GM21723 (cell line): ENCODE data around the gene CPSF3.

ENCODE experiments used
- ATAC-seq: cut with Tn5 transposase; IDR thresholded peaks from one replicate; pipeline ENCODE4 v1.9.1; 2021; ENCODE audit warnings: mild to moderate bottlenecking, moderate library complexity; ENCODE audit not compliant: unreplicated experiment

CPSF3 gene

DNA sequence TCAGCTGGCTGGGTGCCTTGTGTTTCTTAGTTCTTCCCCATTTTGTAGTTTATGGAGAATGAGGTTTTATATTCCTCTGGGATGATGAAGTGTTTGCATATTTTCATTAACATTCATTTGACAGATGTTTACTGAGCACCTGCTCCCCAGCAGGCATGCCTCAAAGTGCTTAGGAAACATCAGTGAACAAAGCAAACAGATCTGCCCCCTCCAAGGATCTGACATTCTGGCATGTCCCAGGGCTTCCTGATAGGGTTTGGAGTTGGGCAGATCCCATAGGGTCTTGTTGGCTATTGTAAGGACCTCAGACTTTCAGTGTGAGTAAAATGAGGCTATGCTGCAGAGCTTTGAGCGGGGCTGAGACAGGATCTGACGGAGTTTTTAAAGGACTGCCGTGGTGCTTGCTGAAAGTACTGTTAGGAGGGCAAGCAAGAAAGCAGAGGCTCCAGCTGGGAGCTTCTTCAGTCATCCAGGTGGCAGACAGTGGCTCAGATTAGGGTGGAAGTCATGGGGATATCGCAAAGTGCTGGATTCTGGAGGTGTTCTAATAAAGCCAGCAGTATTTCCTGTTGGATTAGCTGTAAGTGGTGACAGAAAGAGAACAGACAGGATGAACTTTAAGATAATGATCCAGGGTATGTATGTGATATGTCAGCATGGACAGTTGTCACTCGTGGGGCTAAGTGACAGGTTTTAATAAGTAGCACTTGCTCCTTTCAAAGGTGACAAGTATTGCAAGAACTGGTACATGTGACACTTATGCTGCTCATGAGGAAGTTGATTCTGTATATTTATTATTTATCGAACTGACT is 39.6 kb downstream of the CPSF3 start:
- ATAC-seq: peak; percentile 9

DNA sequence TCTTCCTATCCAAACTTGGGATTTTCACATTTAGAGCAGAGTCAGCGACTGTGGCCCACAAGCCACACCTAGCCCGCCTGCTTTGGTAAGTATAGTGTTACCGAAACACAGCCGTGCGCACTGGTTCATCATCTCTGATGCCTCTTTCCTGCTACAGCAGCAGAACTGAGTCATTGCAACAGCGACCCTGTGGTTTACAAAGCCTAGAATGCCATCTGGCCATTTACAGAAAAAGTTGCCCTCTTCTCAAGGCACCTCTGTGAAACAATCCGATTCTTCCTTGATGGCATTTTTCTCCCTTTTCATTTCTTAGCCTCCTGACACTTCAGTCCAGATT is 40.2 kb downstream of the CPSF3 start:
- ATAC-seq: peak; percentile 92

DNA sequence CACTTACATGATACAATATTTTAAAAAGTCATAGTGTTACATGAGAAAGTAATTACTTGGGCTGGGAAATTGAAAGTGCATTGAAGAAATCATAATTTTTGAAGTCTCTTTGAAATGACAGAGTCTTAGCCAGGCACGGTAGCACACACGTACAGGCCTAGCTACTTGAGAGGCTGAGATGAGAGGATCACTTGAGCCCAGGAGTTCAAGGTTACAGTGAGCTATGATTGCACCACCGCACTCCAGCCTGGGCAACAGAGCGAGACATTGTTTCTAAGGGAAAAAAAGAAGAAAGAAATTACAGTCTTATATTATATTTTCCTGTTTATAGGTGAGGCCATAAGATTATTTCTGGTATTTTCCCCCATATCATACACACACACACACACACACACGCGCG is 41.7 kb downstream of the CPSF3 start:
- no peak for ATAC-seq

DNA sequence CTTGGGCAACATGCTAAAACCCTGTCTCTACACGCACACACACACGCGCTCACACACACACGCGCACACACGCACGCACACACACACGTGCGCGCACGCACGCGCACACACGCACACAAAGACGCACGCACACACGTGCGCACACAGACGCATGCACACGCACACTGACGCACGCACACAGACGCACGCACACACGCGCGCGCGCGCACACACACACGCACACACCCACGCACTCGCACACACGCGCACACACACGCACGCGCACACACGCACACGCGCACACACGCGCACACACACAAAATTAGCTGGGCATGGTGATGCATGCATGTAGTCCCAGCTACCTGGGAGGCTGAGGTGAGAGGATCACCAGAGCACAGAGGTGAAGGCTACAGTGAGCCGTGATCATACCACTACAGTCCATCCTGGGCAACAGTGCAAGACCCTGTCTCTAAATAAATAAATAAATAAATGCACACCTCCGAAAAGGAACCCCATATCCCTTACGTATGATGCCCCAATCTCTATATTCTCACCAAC is 42.8 kb downstream of the CPSF3 start:
- no peak for ATAC-seq

DNA sequence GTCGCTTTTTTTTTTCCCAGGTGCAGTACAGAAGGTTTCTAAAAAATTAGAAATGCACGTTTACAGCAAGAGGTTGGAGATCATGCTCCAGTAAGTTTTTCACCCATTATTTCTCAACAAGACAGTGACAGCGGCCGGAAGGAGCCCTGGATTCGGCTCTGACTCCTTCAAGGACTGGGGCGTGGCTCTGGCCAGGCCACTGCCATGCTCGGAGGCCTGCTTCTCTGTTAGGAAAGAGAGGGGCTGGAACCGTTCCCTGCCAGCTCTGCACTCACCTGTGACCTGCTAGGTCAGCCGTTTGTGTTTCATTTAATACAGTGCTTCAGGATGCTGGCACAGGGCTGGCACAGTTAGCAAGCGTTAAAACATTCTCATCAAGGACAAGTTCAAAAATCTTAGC is 44.2 kb downstream of the CPSF3 start:
- ATAC-seq: no peak

DNA sequence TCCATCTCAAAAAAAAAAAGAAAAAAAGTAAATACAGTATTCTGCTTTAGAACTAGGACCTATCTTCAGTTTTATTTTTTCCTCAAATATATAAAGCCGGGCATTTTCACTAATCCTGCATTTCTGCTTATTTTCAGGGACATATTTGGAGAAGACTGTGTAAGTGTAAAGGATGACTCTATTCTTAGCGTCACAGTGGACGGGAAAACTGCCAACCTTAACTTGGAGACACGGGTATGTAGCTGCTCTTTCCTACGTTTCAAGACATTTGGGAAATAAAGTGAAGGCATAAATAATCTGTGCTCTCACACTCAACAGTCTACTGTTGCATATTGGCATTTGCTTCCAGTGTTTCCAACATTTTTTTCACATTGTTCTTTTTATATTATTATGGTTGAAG is 47.8 kb downstream of the CPSF3 start:
- ATAC-seq: no peak

DNA sequence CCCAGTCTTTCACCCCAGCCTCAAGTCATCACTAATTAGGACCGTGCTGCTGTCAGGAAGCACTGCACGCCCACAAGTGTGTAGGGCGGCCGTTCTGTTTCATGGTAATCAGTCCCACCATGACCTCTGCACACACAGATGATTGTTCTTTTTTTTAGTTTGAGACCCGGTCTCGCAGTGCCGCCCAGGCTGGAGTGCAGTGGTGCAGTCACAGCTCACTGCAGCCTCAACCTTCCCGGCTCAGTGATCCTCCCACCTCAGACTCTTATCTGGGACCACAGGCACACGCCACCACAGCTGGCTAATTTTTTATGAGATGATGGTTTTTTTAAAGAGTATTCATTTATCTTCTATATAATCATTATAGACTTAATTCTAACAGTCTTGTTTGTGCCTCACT is 49.1 kb downstream of the CPSF3 start:
- no peak for ATAC-seq

DNA sequence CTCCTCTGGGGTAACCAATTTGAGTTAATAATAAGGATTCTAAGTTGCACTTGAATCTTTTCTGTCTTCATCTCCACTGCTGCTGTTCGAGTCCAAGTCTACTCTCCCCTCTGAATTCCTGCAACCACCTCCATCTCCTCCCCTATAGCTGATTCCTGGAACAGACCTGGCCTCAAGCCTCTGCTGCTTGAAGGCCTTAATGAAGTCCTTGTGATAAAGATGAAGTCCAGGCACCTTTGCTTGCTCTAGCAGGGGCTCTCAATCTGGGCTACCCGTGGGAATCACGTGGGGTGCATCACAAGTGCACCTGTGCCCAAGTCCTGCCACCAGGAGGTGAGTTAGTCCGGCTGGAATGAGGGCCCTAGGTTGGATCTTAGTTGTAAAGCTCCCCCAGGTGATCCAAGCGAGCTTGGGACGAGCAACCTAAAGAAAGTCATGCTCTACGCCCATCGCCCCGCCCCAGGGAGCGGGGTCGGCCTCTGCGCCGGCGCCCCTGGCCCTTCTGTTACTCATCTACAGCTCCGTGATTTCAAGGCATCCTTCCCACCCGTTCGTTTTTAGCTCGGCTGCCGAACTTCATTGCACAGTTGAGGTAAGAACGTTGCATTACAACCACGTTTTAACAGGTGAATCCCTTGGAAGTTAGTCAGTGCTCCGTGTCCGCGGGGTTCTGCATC is 50.0 kb downstream of the CPSF3 start:
- no peak for ATAC-seq

DNA sequence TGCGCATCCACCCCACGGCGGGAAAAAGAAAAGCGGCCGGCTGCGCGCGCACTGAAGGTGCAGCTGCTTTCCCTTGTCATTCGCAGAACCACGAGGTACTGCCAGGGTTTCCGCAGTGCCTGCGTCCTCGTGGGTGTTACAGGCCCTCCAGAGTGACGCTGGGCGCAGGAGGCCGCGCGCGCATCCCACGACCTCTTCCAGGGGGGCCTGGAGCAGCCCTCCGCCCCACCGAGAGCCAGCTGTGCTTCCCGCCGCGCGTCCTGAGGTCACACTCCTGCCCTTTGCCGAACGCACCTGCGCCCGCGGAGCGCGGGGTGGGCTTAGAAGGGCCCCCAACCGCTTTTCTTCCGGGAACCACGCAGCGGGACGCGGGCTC is 50.5 kb downstream of the CPSF3 start:
- ATAC-seq: peak; percentile 24

DNA sequence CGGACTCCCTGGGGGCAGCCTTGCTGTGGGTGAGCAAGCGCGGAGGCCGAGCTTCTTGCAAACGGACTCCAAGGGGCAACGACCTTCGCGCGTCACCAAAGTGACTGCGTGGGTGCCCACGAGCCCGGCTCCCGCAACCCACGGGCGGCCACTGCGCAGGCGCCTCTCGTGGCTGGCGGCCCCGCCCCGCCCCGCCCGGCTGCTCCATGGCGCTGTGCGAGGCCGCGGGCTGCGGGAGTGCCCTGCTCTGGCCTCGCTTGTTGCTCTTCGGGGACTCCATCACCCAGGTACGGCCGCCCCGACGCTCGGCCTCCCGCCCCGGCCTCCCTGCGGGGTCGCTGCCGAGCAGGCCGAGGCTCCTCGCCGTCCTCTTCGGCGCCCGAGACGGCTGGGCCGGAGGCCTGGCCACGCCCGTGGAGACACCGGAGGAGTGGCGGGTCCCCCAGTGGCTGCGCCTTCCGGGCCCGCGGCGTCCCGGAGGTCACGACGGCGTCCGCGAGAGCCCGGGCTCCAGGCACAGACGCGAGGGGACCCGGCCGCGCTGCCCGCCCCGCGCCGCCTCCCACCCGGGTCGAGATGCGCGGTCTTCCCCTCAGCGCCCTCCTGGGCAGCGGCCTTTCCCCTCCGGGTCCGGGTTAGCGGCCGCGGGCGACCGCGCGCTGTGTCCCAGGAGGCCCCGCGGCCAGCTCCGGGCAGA is 51.1 kb downstream of the CPSF3 start, which contains the start of gene IAH1:
Gene IAH1, plus strand, starts transcription at position 191 of the 697 bp plus-strand sequence. Its CDS starts 16 bp downstream, at position 207.
- peak; percentile 73 for ATAC-seq

DNA sequence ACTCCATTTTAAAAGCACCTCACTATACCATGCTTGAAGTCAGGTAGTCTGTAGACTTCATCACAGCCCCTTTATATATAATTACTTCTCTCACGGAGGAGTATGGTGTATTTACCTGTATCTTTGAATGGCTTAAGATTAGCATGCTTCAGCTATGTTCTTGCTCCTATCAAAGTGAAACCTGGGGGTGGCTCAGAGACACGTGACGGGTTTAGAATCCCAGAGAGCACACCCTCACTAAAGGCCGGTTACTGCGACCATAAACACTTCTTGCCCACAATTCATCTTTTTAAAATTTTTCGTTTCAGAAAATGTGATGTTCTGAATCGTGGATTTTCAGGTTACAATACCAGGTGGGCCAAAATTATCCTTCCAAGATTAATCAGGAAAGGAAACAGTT is 54.5 kb downstream of the CPSF3 start:
- ATAC-seq: no peak

DNA sequence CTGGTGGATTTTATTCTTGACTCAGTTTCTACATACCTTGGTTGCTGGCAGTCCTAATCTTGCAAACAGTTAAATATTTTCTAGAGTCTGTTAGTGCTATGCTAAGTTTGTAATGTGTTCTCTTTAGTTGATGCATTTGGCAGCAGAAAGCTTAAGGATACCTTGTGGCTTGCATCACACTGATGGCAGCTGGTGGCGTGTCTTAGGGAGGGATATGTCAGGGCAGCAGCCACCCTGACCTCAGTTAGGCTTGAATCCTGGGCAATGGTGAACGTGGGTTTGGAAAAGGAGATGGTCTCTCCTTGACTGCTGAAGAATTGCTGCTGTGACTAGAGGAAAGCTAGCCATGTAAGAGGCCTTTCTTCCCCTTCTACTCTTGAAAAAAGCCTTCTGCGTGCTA is 55.1 kb downstream of the CPSF3 start:
- ATAC-seq: no peak

DNA sequence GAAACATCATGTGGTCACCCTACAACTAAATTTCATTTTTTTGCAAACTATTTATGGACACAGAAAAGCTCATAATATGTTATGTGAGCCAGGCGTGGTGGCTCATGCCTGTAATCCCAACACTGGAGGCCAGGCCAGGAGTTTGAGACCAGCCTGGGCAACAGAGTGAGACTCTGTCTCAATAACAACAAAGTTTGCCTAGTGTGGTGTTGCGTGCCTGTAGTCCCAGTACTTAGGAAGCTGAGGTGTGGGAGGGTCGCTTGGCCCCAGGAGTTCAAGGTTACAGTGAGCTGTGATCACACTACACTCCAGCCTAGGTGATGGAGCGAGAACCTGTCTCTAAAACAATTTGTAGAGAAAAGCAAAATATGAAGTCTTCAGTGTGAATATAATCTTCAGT is 56.7 kb downstream of the CPSF3 start:
- ATAC-seq: no peak

DNA sequence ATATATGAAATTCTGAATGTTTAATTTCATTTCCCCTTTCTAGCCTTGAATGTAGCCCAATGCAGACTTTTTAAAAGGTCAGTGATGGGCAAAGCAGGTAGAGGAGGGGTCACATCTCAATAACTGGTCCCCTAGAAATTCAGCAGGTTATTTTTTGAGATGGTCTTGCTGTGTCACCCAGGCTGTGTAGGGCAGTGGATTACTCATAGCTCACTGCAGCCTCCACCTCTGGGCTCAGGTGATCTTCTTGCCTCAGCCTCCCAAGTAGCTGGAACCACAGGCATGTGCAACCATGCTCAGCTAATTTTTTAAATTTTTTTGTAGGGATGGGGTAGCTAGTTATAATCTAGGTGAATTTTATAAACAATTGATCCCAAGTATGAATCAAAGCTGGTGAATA is 59.7 kb downstream of the CPSF3 start:
- ATAC-seq: no peak

DNA sequence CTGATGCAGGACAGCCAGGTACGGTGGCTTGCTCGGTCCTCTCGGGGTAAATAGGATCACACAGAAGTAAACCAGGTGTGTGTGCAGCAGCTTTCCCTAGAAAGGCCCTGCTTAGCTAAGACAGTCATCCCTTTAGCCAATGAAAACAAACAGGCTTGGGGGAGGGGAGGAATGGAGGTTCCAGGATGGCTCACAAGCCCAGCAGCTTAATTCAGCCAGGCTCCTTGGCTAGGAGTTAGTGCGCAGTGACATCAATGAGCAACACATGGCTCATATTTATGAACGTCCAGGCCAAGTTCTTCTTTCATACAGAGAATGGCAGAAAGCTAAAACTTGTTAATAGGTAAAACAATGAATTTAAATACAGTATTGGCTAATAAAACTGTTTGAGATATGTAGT is 61.1 kb downstream of the CPSF3 start:
- ATAC-seq: no peak

DNA sequence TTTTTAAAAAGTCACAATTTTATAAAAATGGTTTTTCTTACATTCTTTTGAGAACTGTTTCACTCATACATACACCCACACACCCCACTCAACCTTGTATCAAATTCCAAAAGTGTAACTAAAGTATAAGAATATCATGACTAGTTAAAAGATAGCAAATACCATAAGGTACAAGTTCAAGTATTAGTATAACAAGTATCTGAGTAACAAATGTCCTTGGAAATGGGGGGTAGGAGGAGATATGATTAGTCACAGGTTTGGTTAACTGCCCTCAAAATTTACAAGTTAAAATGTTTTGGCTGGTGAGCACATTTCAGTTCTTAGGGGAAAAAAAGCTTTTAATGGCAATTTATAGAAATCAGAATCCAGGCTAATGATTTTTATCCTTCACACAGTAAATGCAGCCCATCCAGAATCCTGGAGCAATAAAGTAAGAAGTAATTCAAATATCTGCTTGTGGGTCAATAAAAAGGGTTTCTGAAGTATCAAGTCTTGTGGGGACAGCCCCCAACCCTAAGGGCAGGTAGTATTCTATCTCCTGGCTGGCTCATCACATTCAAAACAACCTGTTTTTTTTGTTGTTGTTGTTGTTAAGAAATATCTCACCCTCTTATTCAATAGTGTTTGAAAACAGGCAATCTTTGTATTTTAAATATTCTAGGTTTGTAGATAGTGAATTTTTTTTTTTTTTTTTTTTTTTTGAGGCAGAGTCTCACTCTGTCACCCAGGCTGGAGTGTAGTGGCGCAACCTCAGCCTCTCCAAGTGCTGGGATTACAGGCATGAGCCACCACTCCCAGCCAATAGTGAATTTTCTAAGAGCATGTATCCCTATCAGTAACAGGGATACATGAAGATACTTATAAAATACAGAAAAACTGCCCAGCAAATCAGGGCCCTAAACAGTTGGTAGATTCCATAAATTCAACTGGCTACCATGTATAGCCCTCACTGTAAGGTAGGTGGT is 65.4 kb downstream of the CPSF3 start:
- ATAC-seq: no peak

DNA sequence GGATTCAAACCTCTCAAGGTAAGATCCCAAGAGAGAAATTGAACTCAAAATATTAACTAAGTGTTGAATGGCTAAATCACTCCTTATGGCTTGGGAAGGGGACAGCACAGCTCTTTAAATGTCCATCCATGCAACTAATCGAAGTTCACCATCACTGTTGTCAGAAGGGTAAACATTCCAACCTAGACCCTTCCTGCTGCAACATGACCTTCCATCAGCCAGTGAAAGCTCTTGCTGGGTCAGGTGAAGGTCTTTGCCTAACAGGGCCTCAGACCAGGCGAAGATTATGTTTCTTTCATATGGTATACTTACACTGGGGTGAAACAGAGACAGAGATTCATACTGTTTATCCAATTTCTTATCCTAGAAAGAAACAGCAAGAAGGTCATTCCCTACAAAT is 67.3 kb downstream of the CPSF3 start:
- no peak for ATAC-seq

DNA sequence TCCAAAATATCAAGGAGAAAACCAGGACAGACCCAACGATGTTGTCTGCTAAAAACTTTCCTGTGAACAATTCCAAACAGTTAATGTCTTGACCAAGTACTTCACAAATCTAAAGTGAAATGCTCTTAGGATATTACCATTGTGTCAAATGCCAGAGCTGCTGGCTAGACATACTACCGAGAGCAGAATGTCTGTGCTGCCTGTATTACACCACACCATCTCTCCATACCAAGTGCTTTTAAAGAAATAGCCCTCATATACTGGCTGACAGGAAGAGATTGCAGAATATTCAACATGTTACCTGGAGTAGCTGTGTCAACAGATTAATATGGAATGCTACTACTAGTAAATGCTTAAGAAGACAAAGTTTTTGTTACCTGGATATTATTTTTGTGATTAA is 69.5 kb downstream of the CPSF3 start:
- no peak for ATAC-seq

DNA sequence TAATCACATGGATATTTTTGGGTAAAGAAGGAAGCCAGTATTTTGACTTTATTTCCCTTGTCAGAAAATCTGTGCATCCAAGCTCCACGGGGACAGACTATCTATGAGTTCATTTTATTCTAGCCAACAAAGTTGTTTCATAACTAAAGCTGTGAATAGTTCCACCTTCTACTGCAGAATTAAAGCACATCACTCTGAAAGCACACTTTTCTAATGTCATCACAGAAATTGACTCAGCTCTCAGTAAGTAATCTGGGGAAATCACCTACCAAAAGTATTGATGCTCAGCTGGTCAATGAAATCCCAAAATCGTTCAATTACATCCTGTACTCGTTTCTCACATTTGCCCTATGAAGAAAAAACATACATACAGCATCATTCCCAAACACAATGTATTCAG is 70.0 kb downstream of the CPSF3 start:
- ATAC-seq: no peak

DNA sequence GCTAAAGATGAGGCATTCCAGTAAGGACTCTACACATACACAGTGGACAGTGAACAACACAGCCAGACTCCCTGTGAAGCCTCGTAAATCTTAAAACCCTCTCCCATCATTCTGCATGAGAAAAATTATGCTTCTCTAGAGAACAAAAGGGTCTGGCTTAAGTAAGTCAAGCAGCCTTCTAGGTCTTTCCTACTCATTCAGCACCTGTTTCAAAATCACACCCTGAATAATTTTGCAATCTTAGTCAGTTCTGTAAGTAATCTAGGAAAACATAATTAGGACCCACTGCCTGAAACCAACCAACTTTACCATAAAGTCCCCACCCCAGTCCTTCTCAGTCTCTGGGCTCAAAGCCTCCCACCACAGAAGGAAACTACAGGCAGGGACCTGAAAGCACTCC is 70.6 kb downstream of the CPSF3 start:
- ATAC-seq: no peak

DNA sequence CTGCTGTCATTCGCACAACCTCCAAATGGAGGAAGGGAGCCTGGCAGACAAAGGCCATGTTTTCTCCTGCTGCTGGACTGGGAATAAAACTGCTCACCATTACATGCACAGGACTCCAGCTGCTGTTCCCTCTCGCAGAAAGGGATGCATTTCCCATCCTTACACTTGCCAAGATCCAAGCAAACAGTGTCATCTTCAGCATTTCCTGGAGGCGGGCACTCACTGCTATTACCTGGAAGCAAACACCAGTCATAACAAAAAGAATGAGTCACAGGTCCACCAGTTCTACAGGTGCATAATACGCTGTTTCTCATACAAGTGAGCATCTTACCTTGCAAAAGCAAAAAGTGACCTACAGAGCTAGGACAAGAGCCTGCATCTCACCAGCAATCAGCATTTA is 73.6 kb downstream of the CPSF3 start:
- ATAC-seq: no peak
